22Rv1 (cell line): Measurements from ENCODE around the gene CERS1.

Source experiments
- H3K27ac ChIP-seq: fragments of 450-650 bp; 2 replicates; pipeline ENCODE4 v1.5.1; 2017
- CTCF ChIP-seq: fragments of 450-650 bp; IDR thresholded peaks from 2 replicates; pipeline ENCODE4 v1.5.1; 2017; ENCODE audit warnings: mild to moderate bottlenecking
- ZFX ChIP-seq: fragments of 450-650 bp; IDR thresholded peaks from 2 replicates; pipeline ENCODE4 v1.6.1; 2017; ENCODE audit warnings: antibody characterized with exemption, borderline replicate concordance

Gene CERS1

GRCh38 chr19:18939922-18940768, 44.2 kb upstream of the CERS1 start:
- TF ChIP-seq ZFX (no peak), CTCF (no peak)
- H3K27ac ChIP-seq = peak overlapping the region; percentile 37; the same call in 1 of the 2 replicates

- no peak for TF ChIP-seq CTCF
- no peak for TF ChIP-seq ZFX
- H3K27ac ChIP-seq = no peak overlapping the region
These were observed 43.2 kb upstream of the CERS1 start for GRCh38 chr19:18939163-18939562.

GRCh38 chr19:18933297-18933696, 37.3 kb upstream of the CERS1 start:
- no peak overlapping the region for H3K27ac ChIP-seq
- TF ChIP-seq CTCF (no peak), ZFX (no peak)

GRCh38 chr19:18932216-18932841, 36.4 kb upstream of the CERS1 start:
- no peak overlapping the region for H3K27ac ChIP-seq
- no peak for TF ChIP-seq CTCF
- TF ChIP-seq ZFX = no peak

- TF ChIP-seq CTCF = no peak
- TF ChIP-seq ZFX = no peak
- no peak overlapping the region for H3K27ac ChIP-seq
These were observed 35.6 kb upstream of the CERS1 start for GRCh38 chr19:18931316-18932162.

GRCh38 chr19:18929311-18929710, 33.4 kb upstream of the CERS1 start:
- H3K27ac ChIP-seq = no peak overlapping the region
- no peak for TF ChIP-seq ZFX
- no peak for TF ChIP-seq CTCF
